Activated CD4-positive, CD25-positive, alpha-beta regulatory T cell treated with anti-CD3 and anti-CD28 coated beads, Interleukin-2, amount 50 U/mL, for 72 hours (primary cell): ENCODE measurements around the gene TSC22D2.
A peak's percentile ranks its signal among the peaks of the same experiment; 100 is the strongest.

Experiments used
- DNase-seq: peaks from one replicate; pipeline ENCODE4 v3.0.0; 2021

Gene TSC22D2

DNA sequence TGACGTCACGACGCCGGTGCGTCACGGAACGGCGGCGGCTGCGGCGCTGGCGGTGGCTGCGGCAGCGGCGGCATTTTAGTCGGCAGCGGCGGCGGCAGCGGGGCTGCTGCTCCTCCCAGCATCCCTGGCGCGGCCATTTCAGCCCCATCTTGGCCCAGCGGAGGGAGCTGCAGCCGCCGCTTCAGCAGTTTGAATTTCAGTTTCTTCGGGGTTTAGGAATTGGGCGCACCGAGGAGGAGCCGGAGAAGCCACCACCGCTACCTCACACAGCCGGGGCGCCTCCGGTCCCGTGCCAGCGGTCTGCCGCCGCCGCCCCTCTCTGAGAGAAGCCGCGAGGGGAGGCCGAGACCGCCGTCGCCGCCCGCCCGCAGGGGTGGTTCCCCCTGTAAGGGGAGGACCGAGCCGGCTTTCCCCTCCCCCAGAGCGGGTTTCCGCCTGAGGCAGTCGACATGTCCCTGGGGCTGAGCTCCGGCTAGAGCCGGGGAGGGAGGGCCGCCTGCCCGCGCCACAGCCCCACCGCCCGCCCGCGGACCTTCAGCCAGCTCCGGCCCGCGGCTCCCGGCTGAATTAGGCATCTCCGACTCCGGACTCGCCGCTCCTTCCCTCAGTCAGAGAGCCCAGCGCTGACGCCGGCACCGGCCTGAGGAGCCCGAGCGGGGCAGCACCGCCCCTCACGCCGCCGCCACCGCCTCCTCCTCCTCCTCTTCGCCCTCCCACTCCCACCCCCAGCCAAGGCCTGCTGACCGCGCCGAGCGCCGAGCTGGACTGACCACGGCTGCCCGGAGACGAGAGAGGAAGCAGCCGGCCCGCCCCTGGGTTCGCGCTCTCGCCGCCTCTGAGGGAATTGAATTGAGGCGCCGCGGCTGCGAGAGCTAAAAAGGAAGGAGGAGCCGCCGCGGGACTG is at the start of gene TSC22D2:
Gene TSC22D2 (plus strand): TSS at position 78 of the 904 bp plus-strand sequence. CDS start 1,053 bp downstream, outside the sequence.
- peak; percentile 98 for DNase-seq

DNA sequence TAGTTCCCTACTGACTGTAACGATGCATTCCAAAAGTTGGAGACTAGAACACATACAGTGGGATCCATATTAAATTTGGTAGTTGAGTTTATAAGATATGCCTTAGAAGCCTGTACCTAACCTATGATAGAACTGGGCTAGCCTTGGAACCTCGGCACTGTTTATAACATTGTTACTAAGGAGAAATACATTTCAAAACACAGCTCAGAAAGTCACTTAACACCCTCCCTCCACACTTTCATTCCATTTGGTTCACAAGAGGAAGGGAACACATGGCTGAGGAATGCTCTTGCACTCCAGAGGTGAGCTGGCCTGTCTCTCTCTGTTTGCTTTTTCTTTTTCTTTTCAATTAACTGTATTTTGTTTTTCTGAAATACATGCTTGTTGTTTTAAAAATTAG is 48.7 kb upstream of the TSC22D2 start:
- no peak for DNase-seq

DNA sequence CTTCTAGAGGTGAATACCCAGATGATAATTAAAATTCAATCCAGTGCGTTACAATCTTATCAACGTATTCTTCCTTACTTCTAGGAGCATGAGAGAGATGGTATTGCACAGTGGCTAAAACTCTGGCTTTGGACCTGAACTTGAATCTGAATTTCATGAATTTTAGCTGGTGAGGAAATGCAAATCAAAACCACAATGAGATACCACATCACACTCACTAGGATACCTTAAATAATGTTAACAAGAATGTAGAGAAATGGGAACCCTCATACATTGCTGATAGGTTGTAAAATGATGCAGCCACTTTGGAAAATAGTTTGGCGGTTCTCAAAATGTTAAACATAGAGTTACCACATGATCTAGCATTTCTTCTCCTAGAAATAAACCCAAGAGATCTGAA is 47.1 kb upstream of the TSC22D2 start:
- no peak for DNase-seq

DNA sequence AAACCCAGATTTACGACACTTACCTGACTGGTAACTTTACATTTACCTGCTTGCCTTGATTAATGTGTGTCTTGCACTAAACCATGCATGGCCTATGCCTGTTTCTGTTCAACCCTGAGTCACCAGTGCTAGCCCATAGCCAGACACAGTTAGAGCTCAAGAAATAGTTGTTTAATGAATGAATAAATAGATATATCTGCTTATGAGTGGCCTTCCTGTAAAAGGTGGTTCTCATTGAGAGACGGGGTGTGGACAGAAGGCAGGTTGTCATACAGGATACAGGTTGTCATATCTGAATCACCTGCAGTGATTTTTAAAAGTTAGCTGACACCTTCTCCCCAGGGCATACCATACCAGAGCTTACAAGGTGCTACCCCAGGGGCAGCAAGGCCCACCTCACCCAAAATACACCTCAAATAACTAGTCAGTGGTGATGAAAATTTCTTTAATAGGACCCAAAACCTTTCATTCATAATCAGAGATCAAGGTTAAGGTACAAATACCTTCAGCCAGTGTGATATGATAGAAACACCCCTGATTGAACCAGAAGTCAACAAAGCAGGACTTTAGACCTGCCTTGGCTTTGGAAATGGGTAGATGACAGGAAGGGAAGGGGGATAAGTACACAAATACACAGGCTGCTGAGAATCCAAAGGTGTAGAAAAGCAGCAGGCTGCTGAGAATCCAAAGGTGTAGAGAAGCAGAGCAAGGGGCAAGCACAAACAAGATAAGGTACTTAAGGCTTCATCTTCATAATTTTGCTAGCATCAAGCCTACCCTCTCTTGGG is 45.4 kb upstream of the TSC22D2 start:
- DNase-seq: no peak

DNA sequence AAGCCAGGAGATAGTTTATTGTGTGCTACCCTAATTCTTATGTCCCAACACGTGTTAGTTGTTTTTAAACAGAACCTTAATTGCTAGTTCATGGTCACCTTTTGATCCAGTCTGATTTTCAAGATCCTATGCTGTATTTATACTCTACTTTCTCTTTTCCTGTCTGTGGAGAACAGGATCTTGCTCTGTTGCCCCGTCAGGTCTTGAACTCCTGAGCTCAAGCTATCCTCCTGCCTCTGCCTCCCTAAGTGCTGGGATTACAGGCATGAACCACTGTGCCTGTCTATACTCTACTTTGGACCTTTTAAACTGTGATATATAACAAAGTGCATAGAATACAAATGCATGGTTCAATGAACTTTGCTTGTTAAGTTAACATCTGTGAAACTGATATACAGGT is 44.7 kb upstream of the TSC22D2 start:
- DNase-seq: no peak

DNA sequence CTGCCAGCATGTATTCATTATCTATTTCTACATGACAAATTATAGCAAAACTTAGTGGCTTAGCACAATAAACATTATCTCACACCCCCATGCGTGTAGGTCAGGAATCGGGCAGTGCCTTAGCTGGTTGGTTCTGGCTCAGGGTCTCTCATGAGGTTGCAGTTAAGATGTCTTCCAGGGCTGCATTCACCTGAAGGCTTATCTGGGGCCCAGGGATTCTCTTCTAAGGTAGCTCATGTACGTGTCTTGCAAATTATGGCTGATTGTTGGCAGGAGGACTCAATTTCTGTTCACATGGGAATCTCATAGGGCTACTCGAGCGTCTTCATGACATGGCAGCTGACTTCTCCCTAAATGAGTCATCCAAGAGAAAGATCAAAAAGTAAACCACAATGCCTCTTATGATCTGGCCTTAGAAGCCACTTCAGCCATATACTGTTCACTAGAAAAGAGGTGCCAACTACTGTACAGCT is 42.9 kb upstream of the TSC22D2 start:
- DNase-seq: no peak

DNA sequence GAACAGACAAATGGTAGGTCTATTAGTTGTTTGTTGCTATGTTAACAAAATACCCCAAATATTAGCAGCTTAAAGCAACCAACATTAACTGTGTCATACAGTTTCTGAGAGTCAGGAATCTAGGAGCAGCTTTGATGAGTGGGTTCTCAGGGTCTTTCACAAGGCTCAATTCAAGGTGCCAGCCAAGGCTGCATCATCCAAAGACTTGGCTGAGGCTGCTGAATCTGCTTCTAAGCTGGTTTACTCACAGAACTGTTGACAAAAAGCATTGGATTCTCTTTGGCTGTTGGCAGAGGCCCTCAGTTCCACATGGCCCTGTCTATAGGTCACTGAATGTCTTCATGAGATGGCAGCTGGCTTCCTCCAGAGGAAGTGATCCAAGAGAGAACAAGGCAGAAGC is 40.3 kb upstream of the TSC22D2 start:
- no peak for DNase-seq

DNA sequence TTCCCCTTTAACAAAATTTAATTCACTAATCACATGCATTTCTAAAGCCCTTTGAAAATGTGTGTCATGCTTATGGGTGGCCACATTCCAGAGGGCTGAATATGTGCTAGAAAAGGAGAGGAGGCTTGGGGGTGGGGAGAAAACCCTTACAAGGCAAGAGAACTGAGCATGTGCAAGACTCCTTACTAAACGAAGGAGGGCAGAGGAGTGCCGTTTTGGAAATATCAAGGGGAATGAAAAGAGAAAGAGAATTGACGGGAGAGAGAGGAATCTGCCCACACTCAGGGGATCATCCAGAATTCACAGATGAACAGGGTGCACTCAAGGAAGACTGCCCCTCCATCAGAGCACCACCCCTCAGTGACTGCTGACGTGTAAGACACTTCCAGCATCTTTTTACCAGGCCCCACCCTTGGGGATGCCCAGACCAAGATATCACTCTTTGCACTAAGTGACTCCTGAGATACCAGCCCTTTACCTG is 37.9 kb upstream of the TSC22D2 start:
- DNase-seq: no peak

DNA sequence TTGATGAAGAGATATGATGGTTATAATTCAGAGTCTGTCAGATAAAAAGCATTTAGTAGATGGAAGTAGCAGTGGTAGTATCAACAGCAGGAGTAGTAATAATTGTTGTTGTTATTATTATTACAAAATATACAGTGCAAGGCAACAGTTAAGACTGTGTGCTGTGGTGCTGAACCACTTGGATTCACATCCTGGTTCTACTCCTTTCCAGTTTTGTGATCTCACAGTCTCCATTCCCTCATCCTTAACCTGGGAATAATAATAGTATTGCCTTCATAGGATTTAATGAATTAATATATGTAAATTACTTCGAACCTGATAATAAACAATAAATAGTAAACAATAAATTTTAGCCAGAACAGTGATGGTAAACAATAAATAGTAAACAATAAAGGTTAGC is 37.1 kb upstream of the TSC22D2 start:
- DNase-seq: no peak

DNA sequence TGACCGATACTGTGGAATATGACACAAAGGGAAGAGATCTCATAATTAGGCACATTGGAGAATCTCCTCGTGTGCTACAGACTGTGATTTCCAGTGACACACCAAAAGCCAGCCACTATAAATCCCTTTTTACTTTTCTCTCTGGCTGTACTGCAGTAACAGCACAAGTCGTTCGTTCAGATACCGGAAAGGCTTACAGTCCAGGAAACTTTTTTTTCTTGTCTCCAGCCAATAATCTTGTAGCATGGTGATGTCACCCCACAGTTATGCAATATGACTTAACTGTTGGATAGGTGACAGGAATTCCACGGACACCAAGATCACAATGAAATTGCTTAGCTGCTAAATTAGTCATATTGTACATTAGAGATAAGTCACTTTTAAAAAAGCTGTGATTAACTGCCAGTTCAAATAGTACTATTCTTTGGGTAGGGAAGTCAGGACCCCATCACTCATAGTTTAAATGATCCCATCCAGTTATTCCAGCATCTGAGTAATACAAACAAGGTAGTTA is 36.3 kb upstream of the TSC22D2 start:
- no peak for DNase-seq

DNA sequence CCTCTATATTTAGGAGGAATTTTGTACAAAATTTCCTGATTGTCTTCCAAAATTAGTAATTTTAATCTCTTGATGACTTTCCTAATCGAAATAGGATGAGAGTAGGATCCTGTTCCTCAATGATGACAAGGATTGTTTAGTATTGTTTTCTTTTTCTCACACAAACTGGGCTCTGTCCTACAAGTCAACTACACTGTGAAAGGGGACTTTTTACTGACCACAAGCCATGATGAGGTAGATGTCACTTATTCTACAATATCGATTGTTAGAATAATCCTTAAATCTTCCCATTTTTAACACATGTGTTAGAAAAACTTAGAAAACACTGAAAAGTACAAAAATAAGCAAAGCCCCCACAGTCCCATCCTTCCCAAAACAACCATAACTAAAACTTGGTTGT is 35.8 kb upstream of the TSC22D2 start:
- DNase-seq: no peak

DNA sequence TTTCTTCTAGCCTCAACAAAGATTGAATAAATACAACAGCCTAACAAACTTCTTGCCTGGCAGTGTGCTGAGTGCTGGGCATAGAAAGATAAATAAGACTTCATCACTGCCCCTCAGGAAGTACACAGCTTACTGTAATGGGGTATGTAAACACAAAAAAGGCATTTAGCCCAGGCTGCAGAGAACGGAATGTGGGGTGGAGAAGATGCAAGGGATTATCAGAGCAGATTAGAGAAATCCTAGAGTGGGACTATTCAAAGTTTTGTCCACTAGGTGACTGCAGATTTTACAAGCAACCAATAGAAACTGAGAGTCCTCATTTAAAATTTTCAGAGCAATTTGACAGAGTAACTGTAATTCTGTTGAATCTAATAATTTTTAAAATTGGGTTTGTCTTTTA is 35.4 kb upstream of the TSC22D2 start:
- DNase-seq: no peak

DNA sequence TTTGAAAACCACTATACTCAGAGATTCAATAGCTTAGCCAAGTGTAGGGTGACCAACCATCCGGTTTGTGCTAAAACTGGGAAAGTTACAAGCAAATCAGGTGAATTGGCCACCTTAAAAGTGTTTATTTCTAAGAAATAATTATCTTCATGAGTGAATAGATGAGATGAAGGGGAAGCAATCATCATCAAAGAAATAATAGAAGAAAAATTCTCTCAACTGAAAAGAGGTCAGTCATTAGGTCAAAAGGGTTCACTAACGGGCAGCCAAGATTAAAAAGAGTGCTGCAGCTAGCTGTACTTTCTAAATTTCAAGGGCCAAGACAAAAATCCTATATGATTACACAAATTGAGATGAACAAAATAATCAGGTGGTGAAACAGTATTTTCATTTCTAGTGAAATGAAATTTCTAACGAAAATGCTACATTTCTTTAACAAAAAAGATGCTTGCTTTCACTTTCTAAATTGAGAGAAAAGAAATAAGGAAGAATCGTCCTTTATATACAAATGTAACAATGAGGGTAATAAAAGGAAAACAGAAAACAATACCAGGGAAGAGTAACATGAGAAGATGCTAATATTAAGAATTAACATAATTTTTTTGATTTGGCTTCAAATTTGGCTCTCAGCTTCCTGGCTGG is 34.7 kb upstream of the TSC22D2 start:
- no peak for DNase-seq

DNA sequence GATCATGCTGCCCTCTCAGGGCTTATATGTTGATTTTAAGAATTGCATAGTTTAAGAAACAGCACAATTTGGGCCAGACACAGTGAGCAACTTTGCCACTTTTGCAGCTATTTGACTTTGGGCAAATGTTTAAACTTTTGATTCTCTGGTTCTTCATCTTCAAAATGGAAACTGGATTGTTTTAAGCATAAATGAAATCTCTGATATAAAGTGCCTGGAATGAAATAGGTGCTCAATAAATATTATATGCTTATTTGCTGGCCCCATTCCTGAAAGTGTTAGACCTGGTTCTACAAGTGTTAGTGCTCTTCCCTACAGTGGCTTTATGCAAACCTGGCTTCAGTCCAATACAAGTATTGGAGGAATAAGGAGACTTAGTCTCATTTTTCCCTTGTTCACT is 33.1 kb upstream of the TSC22D2 start:
- no peak for DNase-seq

DNA sequence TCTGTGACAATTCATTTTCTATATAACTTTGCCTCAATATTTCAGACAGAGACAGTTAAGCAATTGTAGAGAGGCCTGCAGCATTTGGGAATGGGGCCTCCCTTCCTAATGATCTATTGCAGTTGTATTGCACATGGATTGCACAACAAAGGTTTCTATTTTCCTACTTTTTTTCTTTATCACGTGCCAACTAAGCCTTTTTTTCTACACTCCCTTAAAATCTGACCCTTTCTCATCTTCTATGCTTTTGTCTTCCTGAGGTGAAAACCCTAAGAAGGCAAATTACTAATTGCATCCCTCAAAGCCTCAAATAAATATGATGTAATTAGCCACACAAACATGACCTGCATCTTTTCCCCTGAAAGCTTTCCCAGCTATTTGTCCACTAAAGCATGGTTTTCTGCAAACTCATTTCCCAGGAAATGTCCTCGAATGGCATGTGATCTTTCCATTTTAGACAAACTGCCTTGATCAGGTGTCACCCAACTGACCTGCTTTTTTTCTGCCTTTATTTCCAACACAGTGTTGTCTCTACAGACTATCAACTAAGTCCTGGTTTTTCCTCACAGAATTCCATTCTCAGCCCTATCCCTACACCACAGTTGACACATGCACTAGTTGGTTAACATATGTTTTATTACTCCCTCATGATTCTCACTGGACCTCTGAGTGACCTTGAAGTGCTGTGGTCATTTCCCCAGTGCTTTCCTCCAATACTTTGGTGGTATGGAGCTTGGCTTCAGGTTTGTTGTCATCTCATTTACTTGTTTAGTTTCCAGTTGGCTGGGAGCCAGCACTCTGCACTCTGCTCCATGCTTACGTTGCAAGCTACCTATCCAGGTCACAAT is 31.9 kb upstream of the TSC22D2 start:
- no peak for DNase-seq

DNA sequence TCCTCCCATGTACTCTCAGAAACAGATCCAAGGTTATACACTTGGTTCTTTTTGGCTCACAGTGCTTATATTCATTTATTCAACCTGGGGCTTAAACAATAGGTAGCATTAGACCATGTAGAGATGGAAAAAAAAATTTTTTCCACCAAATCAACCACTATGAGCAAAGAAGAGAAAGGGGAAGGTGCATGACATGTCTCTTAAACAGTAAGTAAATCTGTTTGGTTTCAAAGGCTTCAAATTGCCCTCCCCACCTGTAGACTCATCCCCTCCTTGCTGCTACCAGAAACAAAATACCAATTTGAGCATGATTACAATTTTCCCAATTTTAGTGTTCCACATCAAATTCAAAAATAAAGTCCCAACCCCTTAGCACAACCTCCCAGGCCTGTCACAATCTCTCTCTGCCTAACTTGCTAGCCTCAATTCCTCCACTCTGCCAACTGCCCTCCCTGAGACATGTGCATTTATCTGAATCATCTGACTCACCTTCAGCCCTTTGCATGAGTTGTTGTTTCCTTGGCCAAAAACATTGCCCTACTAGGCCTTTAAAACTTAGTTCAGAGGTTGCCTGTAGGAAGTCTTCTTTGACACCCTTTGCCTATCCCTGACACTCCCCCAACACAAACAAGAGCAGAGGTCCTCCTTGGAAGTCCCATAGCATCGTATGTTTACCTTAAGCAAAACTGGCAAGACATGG is 30.3 kb upstream of the TSC22D2 start:
- no peak for DNase-seq

DNA sequence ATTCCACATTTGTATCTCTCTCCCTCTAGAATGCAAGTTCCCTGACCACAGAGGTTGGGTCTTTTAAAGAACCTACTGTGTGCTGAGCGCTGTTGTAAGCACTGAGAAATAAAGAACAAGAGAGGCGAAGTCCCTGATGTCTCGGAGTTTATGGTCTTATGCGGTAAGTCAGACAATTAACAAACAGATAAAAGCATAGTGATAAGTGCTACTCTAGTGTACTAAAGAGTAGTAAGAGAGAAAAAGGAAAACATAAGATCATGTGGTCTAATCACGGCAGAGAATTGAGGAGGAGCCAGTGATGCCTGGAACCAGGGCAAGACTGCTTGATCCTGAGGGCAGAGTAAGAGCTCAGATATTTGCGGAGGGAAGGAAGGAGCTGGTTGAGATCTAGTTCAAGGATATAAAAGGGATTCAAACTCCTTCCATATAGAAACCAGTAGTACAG is 29.8 kb upstream of the TSC22D2 start:
- DNase-seq: no peak

DNA sequence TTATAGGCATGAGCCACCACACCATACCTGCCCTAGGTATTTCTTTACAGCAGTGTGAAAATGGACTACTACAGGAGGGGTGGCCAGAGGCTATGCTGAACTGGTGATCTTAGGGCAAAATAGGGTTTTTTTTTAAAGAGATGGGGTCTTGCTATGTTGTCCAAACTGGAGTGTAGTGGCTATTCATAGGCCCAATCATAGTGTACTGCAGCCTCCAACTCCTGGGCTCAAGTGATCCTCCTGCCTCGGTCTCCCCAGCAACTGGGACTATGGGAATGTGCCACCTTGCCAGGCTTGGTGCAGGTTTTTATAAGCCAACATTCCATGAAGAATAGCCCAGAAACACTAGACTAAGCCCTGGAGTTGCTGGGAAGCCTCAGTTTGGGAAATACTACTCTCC is 28.6 kb upstream of the TSC22D2 start:
- DNase-seq: no peak

DNA sequence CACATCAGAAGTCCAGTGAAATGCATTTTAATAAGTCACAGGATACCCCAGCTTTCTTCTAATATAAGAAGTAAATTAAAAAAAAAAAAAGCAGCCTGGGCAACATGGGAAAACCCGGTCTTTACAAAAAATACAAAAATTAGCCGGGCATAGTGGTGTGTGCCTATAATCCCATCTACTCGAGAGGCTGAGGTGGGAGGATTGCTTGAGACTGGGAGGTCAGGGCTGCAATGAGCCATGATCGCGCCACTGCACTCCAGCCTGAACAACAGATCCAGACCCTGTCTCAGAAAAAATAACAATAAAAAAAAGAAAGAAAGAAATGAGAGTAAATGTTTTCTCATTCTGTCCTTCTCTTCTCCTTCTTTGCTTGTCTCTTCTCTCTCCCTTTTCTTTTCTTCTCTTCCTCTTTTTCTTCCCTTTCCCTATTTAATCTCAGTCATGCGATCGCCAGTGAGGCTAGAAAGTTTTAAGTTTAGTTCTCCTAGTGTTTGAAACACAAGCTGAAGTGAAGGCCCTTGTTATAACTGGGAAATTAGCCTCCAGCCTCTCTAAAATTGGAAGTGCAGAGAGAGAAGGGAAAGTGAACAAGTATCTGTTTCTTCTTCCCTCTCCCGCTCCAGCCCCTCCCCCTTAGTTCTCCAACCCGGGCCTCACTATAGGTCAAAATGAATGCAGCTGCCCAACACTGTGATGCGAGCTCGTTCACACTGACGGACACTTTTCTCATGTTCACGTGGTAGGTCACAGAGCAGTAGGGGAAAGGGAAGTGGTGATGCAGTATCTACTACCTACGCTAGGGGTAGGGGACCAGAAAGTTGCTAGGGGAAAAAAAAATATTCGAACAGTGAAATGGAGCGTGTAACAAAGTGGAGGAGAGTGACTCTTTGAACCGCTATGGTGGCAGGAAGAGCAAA is 23.5 kb upstream of the TSC22D2 start:
- DNase-seq: no peak
